Activated T-cell treated with anti-CD3 and anti-CD28 coated beads, Interleukin-2, amount 50 U/mL, for 48 hours (primary cell): ENCODE measurements around the gene INTS14.
"Not testable (repeated sequence)": the region's sequence is repeated elsewhere in the genome, so short reads cannot be mapped to it uniquely, and the experiment has no call there.

Experiments
- DNase-seq, 2 experiments: peaks; one replicate each; pipeline ENCODE4 v3.0.0-alpha.2; 2020

INTS14 gene

GRCh38 chr15:65629548-65629947 lies 18.6 kb upstream of the INTS14 start:
- peak in 1 of 2 experiments; percentile 4 for DNase-seq

- DNase-seq = no peak
Measured at GRCh38 chr15:65626856-65627255, 15.9 kb upstream of the INTS14 start.

GRCh38 chr15:65623103-65623502 lies 12.2 kb upstream of the INTS14 start:
- no peak for DNase-seq

GRCh38 chr15:65621638-65622037 lies 10.7 kb upstream of the INTS14 start, which contains the start of gene SLC24A1:
Gene SLC24A1, plus strand, starts transcription at chr15:65621938. Its CDS starts 2,143 bp downstream, at chr15:65624081.
- no peak for DNase-seq

GRCh38 chr15:65620833-65621232 lies 9.9 kb upstream of the INTS14 start:
- DNase-seq = no peak

- no peak for DNase-seq
Measured at GRCh38 chr15:65619626-65620290, 8.8 kb upstream of the INTS14 start.

- DNase-seq = no peak
Measured at GRCh38 chr15:65618560-65619109, 7.7 kb upstream of the INTS14 start.

- not testable (repeated sequence) for DNase-seq
Measured at GRCh38 chr15:65615887-65616286, 5.0 kb upstream of the INTS14 start.

- no peak for DNase-seq
Measured at GRCh38 chr15:65612949-65613744, 2.2 kb upstream of the INTS14 start.

GRCh38 chr15:65612616-65612946 lies 1.6 kb upstream of the INTS14 start:
- DNase-seq = no peak

- DNase-seq = peak in 1 of 2 experiments; percentile 28
Measured at GRCh38 chr15:65611888-65612615, 1.1 kb upstream of the INTS14 start.

GRCh38 chr15:65603559-65603958 lies 7.4 kb downstream of the INTS14 start:
- no peak for DNase-seq

GRCh38 chr15:65603134-65603533 lies 7.8 kb downstream of the INTS14 start:
- DNase-seq = no peak

- no peak for DNase-seq
Measured at GRCh38 chr15:65599677-65600076, 11.3 kb downstream of the INTS14 start.

- no peak for DNase-seq
Measured at GRCh38 chr15:65598468-65598867, 12.5 kb downstream of the INTS14 start.

GRCh38 chr15:65595960-65596359 lies 15.0 kb downstream of the INTS14 start:
- no peak for DNase-seq

- DNase-seq = no peak
Measured at GRCh38 chr15:65587094-65587493, 23.8 kb downstream of the INTS14 start.

GRCh38 chr15:65584241-65584640 lies 26.7 kb downstream of the INTS14 start:
- DNase-seq = no peak

- no peak for DNase-seq
Measured at GRCh38 chr15:65583701-65584100, 27.2 kb downstream of the INTS14 start.

- no peak for DNase-seq
Measured at GRCh38 chr15:65580287-65580686, 30.6 kb downstream of the INTS14 start.

GRCh38 chr15:65579762-65580161 lies 31.2 kb downstream of the INTS14 start:
- no peak for DNase-seq

- DNase-seq = no peak
Measured at GRCh38 chr15:65578904-65579728, 31.8 kb downstream of the INTS14 start.
